ENCODE results near the gene MAP4K4. TPM values are rescaled to one million over a fixed set of nuclear protein-coding genes. Genes with fewer than 3 reads are reported as not detected.
A peak's percentile ranks its signal among the peaks of the same experiment; 100 is the strongest.

The MAP4K4 gene
- polyA plus RNA-seq, 3 donors: 5.3 to 66.9 (median 8.7) TPM

DNA sequence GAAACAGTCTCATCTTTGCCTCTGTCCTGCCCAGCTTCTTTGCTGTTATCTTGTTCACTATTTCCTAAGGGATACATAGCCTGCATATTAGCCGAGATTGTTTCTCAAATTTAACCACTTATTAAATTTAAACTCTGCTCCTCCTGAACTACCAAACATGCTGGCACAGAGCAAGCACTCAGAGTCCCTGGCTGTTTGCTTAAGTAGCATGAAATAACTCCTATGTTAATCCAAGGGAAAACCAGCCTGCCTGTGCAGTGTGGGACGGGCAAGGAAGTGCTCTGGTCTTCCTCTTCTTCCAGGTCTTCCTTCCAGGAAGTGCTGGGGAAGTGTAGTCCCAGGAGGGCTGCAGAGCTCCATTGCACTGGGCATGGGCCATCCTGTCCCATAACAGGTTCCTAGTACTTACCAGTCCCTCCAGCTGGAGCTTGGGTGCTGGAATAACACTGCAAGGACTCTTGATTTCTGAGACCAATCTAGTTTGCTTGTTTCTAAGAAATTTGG lies 198.4 kb downstream of the MAP4K4 start:
- Mint-ChIP-seq H3K27me3 (ENCODE audit: low read depth in 3 of 3) (peaks cover 0 to 4% (median 1%) of the 10 kb centered on the region in 3 donors), H3K9me3 (peaks cover 0 to 2% (median 0%) of the 10 kb centered on the region in 7 donors), H3K27ac (peak overlapping the region in 1 of 7 donors; percentile 13), H3K4me1 (peaks cover 8% of the 10 kb centered on the region), H3K4me3 (no peak overlapping the region), H3K36me3 (peaks cover 43 to 62% of the 10 kb centered on the region in 2 donors)
- Histone ChIP-seq H2AFZ (ENCODE audit: insufficient read depth, low read depth, low read length, poor library complexity, severe bottlenecking) (no peak overlapping the region), H3K9me3 (replicated peaks in 1 of 2; ENCODE audit: control insufficient read depth in 1 of 2, insufficient read depth in 1 of 2, low read length in 2 of 2) (no peaks in the 10 kb centered on the region), H3K4me1 (ENCODE audit: control insufficient read depth in 1 of 2, insufficient read depth in 2 of 2, low read length in 2 of 2) (peaks cover 0 to 2% of the 10 kb centered on the region in 2 donors), H3K79me2 (ENCODE audit: insufficient read depth, low read length) (no peaks in the 10 kb centered on the region), H3K9ac (ENCODE audit: insufficient read depth, low read length, poor library complexity, severe bottlenecking) (no peak overlapping the region), H3K27me3 (ENCODE audit: control insufficient read depth in 2 of 2, insufficient read depth in 2 of 2, low read length in 2 of 2) (no peaks in the 10 kb centered on the region), H3K4me2 (replicated peaks; ENCODE audit: extremely low read depth, low read length, poor library complexity, severe bottlenecking) (no peak overlapping the region), H3K4me3 (replicated peaks in 1 of 3; ENCODE audit: low read depth in 2 of 3, low read length in 3 of 3) (no peak overlapping the region), H4K20me1 (ENCODE audit: insufficient read depth, low read length) (no peaks in the 10 kb centered on the region), H3K36me3 (replicated peaks in 1 of 2; ENCODE audit: control insufficient read depth in 1 of 2, insufficient read depth in 2 of 2, low read length in 2 of 2) (peaks cover 27 to 64% of the 10 kb centered on the region in 2 donors), H3K27ac (ENCODE audit: low read depth in 1 of 2, low read length in 2 of 2) (no peak overlapping the region)
- no peak for DNase-seq
- TF ChIP-seq, protein P1, sequence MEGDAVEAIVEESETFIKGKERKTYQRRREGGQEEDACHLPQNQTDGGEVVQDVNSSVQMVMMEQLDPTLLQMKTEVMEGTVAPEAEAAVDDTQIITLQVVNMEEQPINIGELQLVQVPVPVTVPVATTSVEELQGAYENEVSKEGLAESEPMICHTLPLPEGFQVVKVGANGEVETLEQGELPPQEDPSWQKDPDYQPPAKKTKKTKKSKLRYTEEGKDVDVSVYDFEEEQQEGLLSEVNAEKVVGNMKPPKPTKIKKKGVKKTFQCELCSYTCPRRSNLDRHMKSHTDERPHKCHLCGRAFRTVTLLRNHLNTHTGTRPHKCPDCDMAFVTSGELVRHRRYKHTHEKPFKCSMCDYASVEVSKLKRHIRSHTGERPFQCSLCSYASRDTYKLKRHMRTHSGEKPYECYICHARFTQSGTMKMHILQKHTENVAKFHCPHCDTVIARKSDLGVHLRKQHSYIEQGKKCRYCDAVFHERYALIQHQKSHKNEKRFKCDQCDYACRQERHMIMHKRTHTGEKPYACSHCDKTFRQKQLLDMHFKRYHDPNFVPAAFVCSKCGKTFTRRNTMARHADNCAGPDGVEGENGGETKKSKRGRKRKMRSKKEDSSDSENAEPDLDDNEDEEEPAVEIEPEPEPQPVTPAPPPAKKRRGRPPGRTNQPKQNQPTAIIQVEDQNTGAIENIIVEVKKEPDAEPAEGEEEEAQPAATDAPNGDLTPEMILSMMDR (IDR thresholded peaks at IDR 0.05): no peak
- 100% methylated on average over 2 of the region's 2 CpGs for WGBS (ENCODE audit: insufficient coverage)
- intact Hi-C loops (cut with micrococcal nuclease): loop anchor here in 1 of 2 donors (10.0 kb wide), 1 partner anchor 49 kb away; no protein-coding TSS in a partner anchor

DNA sequence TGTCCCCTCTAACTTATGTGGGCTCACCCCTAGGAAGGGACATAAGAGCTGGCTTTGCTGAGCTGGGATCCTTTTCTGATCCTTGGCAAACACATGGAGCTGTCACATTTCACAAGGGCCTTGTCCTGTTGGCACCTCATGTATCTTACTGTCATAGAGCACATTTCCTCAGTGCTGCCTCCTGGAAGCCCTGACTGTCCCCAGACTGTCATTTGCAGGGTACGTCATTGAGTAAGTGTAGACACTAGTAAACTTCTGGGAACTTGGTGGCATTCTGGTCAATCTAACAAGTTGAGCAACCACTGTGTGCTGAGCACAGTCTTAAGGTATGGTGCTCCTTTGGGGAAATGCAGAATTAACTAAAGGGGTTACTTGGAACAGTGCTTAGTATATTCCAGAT lies 199.8 kb downstream of the MAP4K4 start:
- Histone ChIP-seq H3K27me3 (ENCODE audit: control insufficient read depth in 2 of 2, insufficient read depth in 2 of 2, low read length in 2 of 2) (no peaks in the 10 kb centered on the region), H3K36me3 (replicated peaks in 1 of 2; ENCODE audit: control insufficient read depth in 1 of 2, insufficient read depth in 2 of 2, low read length in 2 of 2) (peaks cover 17 to 51% of the 10 kb centered on the region in 2 donors), H3K4me3 (replicated peaks in 1 of 3; ENCODE audit: low read depth in 2 of 3, low read length in 3 of 3) (no peak overlapping the region), H3K27ac (ENCODE audit: low read depth in 1 of 2, low read length in 2 of 2) (no peak overlapping the region), H3K4me1 (ENCODE audit: control insufficient read depth in 1 of 2, insufficient read depth in 2 of 2, low read length in 2 of 2) (peaks cover 0 to 2% of the 10 kb centered on the region in 2 donors), H2AFZ (ENCODE audit: insufficient read depth, low read depth, low read length, poor library complexity, severe bottlenecking) (no peak overlapping the region), H4K20me1 (ENCODE audit: insufficient read depth, low read length) (no peaks in the 10 kb centered on the region), H3K79me2 (ENCODE audit: insufficient read depth, low read length) (no peaks in the 10 kb centered on the region), H3K4me2 (replicated peaks; ENCODE audit: extremely low read depth, low read length, poor library complexity, severe bottlenecking) (no peak overlapping the region), H3K9ac (ENCODE audit: insufficient read depth, low read length, poor library complexity, severe bottlenecking) (no peak overlapping the region), H3K9me3 (replicated peaks in 1 of 2; ENCODE audit: control insufficient read depth in 1 of 2, insufficient read depth in 1 of 2, low read length in 2 of 2) (peaks cover 0 to 7% of the 10 kb centered on the region in 2 donors)
- Mint-ChIP-seq H3K9me3 (peaks cover 0 to 5% (median 3%) of the 10 kb centered on the region in 7 donors), H3K36me3 (peaks cover 32 to 47% of the 10 kb centered on the region in 2 donors), H3K27ac (no peak overlapping the region), H3K4me1 (peaks cover 8% of the 10 kb centered on the region), H3K4me3 (no peak overlapping the region), H3K27me3 (ENCODE audit: low read depth in 3 of 3) (peaks cover 0 to 5% (median 1%) of the 10 kb centered on the region in 3 donors)
- no peak for DNase-seq
- TF ChIP-seq, protein P1 (IDR thresholded peaks at IDR 0.05): no peak
- intact Hi-C loops (cut with micrococcal nuclease): loop anchor here in 1 of 2 donors (10.0 kb wide), 1 partner anchor 48 kb away; no protein-coding TSS in a partner anchor
- 80% methylated on average over 1 of the region's 1 CpG for WGBS (ENCODE audit: insufficient coverage)
